GM19238 (cell line): ENCODE measurements around the gene PTGIR.
"Not testable (repeated sequence)": the region's sequence is repeated elsewhere in the genome, so short reads cannot be mapped to it uniquely, and the experiment has no call there.

Experiments
- DNase-seq: peaks from one replicate; pipeline ENCODE4 v3.0.0; 2011; ENCODE audit warnings: low spot score; ENCODE audit not compliant: insufficient read length

PTGIR gene

GRCh38 chr19:46639358-46640182 lies 14.7 kb upstream of the PTGIR start:
- DNase-seq, result no peak

GRCh38 chr19:46637224-46637623 lies 12.3 kb upstream of the PTGIR start:
- DNase-seq, result no peak

- DNase-seq, result no peak
These were observed 11.3 kb upstream of the PTGIR start, which contains the start of gene GNG8 for GRCh38 chr19:46635920-46636761. Gene GNG8, minus strand, starts transcription at chr19:46636202. Its CDS starts 1,520 bp downstream, at chr19:46634682.

GRCh38 chr19:46634656-46635218 lies 9.8 kb upstream of the PTGIR start:
- DNase-seq, result no peak

- peak; percentile 90 for DNase-seq
These were observed 9.3 kb upstream of the PTGIR start for GRCh38 chr19:46634045-46634655.

GRCh38 chr19:46633130-46633529 lies 8.2 kb upstream of the PTGIR start:
- DNase-seq, result no peak

- no peak for DNase-seq
These were observed 6.6 kb upstream of the PTGIR start for GRCh38 chr19:46631481-46631880.

GRCh38 chr19:46630586-46631205 lies 5.8 kb upstream of the PTGIR start:
- DNase-seq, result no peak

- no peak for DNase-seq
These were observed 4.7 kb upstream of the PTGIR start for GRCh38 chr19:46629546-46630025.

GRCh38 chr19:46628970-46629369 lies 4.1 kb upstream of the PTGIR start:
- not testable (repeated sequence) for DNase-seq

GRCh38 chr19:46626446-46626845 lies 1.6 kb upstream of the PTGIR start:
- no peak for DNase-seq

- no peak for DNase-seq
These were observed 842 bp upstream of the PTGIR start for GRCh38 chr19:46625731-46626130.

GRCh38 chr19:46623915-46624502 lies 880 bp downstream of the PTGIR start:
- no peak for DNase-seq

GRCh38 chr19:46622118-46622446 lies 2.8 kb downstream of the PTGIR start:
- DNase-seq, result no peak

- no peak for DNase-seq
These were observed 3.4 kb downstream of the PTGIR start for GRCh38 chr19:46621191-46622117.

- DNase-seq, result no peak
These were observed 4.2 kb downstream of the PTGIR start for GRCh38 chr19:46620716-46621115.

- DNase-seq, result no peak
These were observed 4.6 kb downstream of the PTGIR start for GRCh38 chr19:46620267-46620666.

- no peak for DNase-seq
These were observed 6.1 kb downstream of the PTGIR start for GRCh38 chr19:46618670-46619231.

- DNase-seq, result no peak
These were observed 7.3 kb downstream of the PTGIR start for GRCh38 chr19:46617601-46618000.
